Measurements from ENCODE around the gene USP3. TPM values are rescaled to one million over a fixed set of nuclear protein-coding genes. Genes with fewer than 3 reads are reported as not detected.

The USP3 gene
- total and polyA plus RNA-seq, 2 of the 13 experiments (the other 11 are each of a cell fraction or from before 2014, with no cell fraction given): 14.3 to 61.2 TPM

- TF ChIP-seq FOXM1 (CRISPR knock-in tag; IDR thresholded peaks at IDR 0.05) (no peak), ZSCAN22 (CRISPR knock-in tag; IDR thresholded peaks at IDR 0.05) (no peak), XRCC5 (optimal IDR thresholded peaks at IDR 0.05; ENCODE audit: low read length) (peak; percentile 91), DMAP1 (CRISPR knock-in tag; IDR thresholded peaks at IDR 0.05) (peak; percentile 82; the same call in 1 of the 2 replicates), HOXA9 (CRISPR knock-in tag; IDR thresholded peaks at IDR 0.05; ENCODE audit: borderline replicate concordance) (no peak), PHF8 (CRISPR knock-in tag; IDR thresholded peaks at IDR 0.05) (peak; percentile 71), POLR2AphosphoS2 (IDR thresholded peaks at IDR 0.05; ENCODE audit: low read depth, low read length) (no peak), ELF1 (CRISPR knock-in tag; IDR thresholded peaks at IDR 0.05) (peak; percentile 85), STAT6 (CRISPR knock-in tag; IDR thresholded peaks at IDR 0.05; ENCODE audit: borderline replicate concordance) (no peak), ZHX1 (CRISPR knock-in tag; IDR thresholded peaks at IDR 0.05; ENCODE audit: low read depth) (peak; percentile 77), ZFP36L2 (CRISPR knock-in tag; IDR thresholded peaks at IDR 0.05) (no peak), REPIN1 (CRISPR knock-in tag; IDR thresholded peaks at IDR 0.05; ENCODE audit: borderline replicate concordance, low read depth) (no peak), NPAS2 (CRISPR knock-in tag; IDR thresholded peaks at IDR 0.05; ENCODE audit: borderline replicate concordance) (no peak), SMARCE1 (IDR thresholded peaks at IDR 0.05; ENCODE audit: borderline replicate concordance) (no peak), CCAR2 (optimal IDR thresholded peaks at IDR 0.05; ENCODE audit: low read depth, low read length) (peak; percentile 84), POGK (CRISPR knock-in tag; conservative IDR thresholded peaks at IDR 0.05) (peak; percentile 74; the same call in 1 of the 2 replicates), ZNF280B (CRISPR knock-in tag; IDR thresholded peaks at IDR 0.05; ENCODE audit: borderline replicate concordance) (peak; percentile 21; the same call in 1 of the 2 replicates), SRSF1 (optimal IDR thresholded peaks at IDR 0.05; ENCODE audit: low read depth, low read length) (no peak)
Measured at GRCh38 chr15:63504247-63504978, at the start of gene USP3 (continued).

All from HepG2 (cell line).